Measurements from ENCODE around the gene AOPEP.

DNA sequence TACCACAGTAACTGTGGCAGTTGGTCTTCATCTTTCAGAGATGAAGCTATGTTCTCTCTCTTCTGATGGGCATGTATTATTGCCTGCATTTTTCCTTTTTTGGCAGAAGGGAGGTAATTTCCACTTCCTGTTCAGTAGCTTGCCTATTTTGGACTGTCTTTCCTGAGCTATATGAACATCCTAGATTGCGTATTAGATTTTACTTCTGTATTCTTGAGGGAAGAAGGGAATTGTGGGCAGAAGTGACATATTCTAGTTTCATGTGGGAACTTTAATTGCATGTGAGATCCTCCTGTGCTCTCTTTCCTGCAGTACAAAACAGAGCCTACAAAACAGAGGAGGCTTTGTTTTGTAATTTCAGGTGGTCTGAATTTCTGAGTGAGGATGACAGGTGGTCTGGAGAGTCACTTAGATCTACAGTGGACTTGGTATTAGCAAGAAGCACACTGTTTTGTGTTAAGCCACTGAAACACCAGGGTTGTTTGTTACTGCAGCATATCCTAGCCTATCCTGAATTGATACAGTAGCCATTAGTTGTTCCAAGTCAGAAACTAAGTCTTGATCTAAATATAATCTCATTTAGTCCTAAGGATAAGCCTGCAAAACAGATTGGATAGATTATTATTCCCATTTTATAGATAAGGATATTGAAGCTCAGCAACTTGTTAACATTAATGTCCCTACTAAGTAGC lies 68.1 kb downstream of the AOPEP start:
- TF ChIP-seq, protein P1, sequence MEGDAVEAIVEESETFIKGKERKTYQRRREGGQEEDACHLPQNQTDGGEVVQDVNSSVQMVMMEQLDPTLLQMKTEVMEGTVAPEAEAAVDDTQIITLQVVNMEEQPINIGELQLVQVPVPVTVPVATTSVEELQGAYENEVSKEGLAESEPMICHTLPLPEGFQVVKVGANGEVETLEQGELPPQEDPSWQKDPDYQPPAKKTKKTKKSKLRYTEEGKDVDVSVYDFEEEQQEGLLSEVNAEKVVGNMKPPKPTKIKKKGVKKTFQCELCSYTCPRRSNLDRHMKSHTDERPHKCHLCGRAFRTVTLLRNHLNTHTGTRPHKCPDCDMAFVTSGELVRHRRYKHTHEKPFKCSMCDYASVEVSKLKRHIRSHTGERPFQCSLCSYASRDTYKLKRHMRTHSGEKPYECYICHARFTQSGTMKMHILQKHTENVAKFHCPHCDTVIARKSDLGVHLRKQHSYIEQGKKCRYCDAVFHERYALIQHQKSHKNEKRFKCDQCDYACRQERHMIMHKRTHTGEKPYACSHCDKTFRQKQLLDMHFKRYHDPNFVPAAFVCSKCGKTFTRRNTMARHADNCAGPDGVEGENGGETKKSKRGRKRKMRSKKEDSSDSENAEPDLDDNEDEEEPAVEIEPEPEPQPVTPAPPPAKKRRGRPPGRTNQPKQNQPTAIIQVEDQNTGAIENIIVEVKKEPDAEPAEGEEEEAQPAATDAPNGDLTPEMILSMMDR (IDR thresholded peaks at IDR 0.05; ENCODE audit: insufficient read depth, low read depth, low read length): no peak
- no peak for TF ChIP-seq EZH2 (IDR thresholded peaks at IDR 0.05; ENCODE audit: insufficient read depth, low read length)

Measured in astrocyte (in vitro differentiated cells and primary cell).